Prostate gland (tissue), 2 donors: Measurements from ENCODE around the gene TMBIM1. TPM values are rescaled to one million over a fixed set of nuclear protein-coding genes. Genes with fewer than 3 reads are reported as not detected.

Experiments used
- DNase-seq: peaks from one replicate; pipeline ENCODE4 v3.0.0-alpha.2; 2019; ENCODE audit warnings: low spot score
- H3K27ac ChIP-seq, 2 donors: fragments of 200-600 bp; sonication (generic); 2 replicates each; pipeline ENCODE4 v1.5.1; 2017 to 2019
- H3K27me3 ChIP-seq: fragments of 200-600 bp; sonication (generic); replicated peaks from 2 replicates; pipeline ENCODE4 v1.5.1; 2019; ENCODE audit not compliant: insufficient read depth
- H3K36me3 ChIP-seq, 2 donors: fragments of 200-600 bp; sonication (generic); 1 replicate in 1 of 2; 2 replicates in 1 of 2; pipeline versions ENCODE4 v1.5.1 to v1.8.1; 2017 to 2019
- H3K4me1 ChIP-seq: fragments of 200-600 bp; sonication (generic); replicated peaks from 2 replicates; pipeline ENCODE4 v1.5.1; 2019
- H3K4me3 ChIP-seq, 2 donors: fragments of 200-600 bp; sonication (generic); 2 replicates each; pipeline ENCODE4 v1.5.1; 2017 to 2019
- H3K9me3 ChIP-seq: fragments of 200-600 bp; sonication (generic); 2 replicates; pipeline ENCODE4 v1.5.1; 2017
- POLR2A ChIP-seq: fragments of 450-650 bp; IDR thresholded peaks from one replicate; pipeline ENCODE4 v1.6.1; 2016; ENCODE audit warnings: antibody characterized with exemption, mild to moderate bottlenecking
- POLR2AphosphoS5 ChIP-seq: sonication (generic); formaldehyde crosslinking; IDR thresholded peaks from one replicate; pipeline ENCODE4 v1.6.1; 2017; ENCODE audit warnings: antibody characterized with exemption
- WGBS: methylation state at CpG from one replicate; pipeline ENCODE4 v1.1.5; 2018; 5-methylcytosine and 5-hydroxymethylcytosine counted together
- intact Hi-C: fragments of 100-400 bp; cut with DNase I; formaldehyde crosslinking; loops from one replicate; pipeline ENCODE4 v1.14.2; 2022
- total RNA-seq, 2 donors: library from RNA; depleted of rRNA; stranded (reverse); fragments of >200 nt; gene quantifications; one replicate each; pipeline ENCODE4 v1.1.0, GENCODE V29; 2016
- TF ChIP-seq, protein P1 (sequence below), 4 experiments: fragments of 200-600 bp in 2 of 4; fragments of 450-650 bp in 2 of 4; sonication (generic) in 2 of 4; IDR thresholded peaks; 1 replicate in 3 of 4; 2 replicates in 1 of 4; pipeline ENCODE4 v1.5.1; 2016 to 2019; ENCODE audit warnings: antibody characterized with exemption in 4 of 4, mild to moderate bottlenecking in 2 of 4, moderate library complexity in 2 of 4

The TMBIM1 gene, protein sequence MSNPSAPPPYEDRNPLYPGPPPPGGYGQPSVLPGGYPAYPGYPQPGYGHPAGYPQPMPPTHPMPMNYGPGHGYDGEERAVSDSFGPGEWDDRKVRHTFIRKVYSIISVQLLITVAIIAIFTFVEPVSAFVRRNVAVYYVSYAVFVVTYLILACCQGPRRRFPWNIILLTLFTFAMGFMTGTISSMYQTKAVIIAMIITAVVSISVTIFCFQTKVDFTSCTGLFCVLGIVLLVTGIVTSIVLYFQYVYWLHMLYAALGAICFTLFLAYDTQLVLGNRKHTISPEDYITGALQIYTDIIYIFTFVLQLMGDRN
- total RNA-seq = 100 to 1,000 TPM; 139 to 193 TPM

DNA sequence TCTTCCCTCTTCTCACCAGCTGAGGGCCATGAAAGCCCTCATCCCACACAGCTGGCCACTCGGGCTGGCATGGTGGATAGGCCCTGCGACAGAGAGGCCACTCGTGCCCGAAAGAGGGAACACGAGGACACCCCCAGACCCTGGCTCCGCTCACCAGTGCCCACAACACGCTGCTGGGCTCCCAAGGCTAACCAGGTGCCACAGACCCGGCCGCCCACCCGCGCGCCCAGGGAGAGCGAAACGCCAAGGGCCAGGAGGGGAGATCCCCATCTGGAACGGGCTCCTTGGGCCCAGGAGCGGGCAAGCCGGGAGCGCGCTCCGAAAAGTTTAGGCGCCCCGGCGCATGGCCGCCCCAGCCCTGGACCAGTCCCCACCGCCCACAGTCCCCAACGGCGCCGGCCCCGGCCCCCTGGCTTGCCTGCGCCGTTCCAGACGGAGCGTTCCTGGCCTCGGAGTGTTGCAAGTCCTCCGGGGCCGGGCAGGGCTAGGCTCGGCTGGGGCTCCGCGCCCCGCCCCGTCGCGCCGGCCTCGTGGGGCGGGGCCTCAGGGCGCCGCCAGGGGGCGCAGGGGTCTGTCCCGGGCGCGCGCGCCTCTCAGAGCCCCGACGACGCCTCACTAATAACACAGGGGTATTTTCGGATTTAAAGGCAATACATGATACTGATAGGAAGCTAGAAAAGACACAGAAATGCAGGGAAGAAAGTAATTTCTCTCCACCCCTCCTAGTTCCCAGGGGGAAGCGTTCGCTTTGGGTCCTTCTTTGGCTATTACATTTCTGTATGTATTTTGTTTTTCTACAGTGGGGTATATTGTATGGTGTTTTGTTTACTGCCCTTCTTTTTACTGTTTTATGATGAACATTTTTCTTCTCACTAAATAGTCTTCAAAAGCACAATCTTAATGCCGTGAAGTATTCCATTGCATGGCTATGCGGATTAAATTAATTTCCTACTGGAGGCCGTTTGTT, at the start of gene TMBIM1:
TSS of gene TMBIM1 (minus strand) at position 456 of the 967 bp plus-strand sequence. CDS start 10,362 bp downstream, outside the sequence.
- Histone ChIP-seq H3K4me1 (peaks cover 33% of the 10 kb centered on the region), H3K27me3 (no peaks in the 10 kb centered on the region), H3K9me3 (no peaks in the 10 kb centered on the region), H3K4me3 (peak within 1 kb of the TSS; percentile 75 to 79), H3K27ac (peak within 1 kb of the TSS; percentile 94 to 96), H3K36me3 (no peaks in the 10 kb centered on the region)
- 16% methylated on average over 44 of the region's 63 CpGs for WGBS
- TF ChIP-seq, protein P1, sequence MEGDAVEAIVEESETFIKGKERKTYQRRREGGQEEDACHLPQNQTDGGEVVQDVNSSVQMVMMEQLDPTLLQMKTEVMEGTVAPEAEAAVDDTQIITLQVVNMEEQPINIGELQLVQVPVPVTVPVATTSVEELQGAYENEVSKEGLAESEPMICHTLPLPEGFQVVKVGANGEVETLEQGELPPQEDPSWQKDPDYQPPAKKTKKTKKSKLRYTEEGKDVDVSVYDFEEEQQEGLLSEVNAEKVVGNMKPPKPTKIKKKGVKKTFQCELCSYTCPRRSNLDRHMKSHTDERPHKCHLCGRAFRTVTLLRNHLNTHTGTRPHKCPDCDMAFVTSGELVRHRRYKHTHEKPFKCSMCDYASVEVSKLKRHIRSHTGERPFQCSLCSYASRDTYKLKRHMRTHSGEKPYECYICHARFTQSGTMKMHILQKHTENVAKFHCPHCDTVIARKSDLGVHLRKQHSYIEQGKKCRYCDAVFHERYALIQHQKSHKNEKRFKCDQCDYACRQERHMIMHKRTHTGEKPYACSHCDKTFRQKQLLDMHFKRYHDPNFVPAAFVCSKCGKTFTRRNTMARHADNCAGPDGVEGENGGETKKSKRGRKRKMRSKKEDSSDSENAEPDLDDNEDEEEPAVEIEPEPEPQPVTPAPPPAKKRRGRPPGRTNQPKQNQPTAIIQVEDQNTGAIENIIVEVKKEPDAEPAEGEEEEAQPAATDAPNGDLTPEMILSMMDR (IDR thresholded peaks at IDR 0.05) = peak; percentile 89 to 97 (median 92)
- TF ChIP-seq POLR2A (peak; percentile 91), POLR2AphosphoS5 (peak; percentile 38)
- intact Hi-C loops = loop anchor here (2.0 to 10.0 kb wide), 3 partner anchors 104 to 365 kb away; partner anchors contain the start of genes BCS1L and ZNF142
- no peak for DNase-seq

DNA sequence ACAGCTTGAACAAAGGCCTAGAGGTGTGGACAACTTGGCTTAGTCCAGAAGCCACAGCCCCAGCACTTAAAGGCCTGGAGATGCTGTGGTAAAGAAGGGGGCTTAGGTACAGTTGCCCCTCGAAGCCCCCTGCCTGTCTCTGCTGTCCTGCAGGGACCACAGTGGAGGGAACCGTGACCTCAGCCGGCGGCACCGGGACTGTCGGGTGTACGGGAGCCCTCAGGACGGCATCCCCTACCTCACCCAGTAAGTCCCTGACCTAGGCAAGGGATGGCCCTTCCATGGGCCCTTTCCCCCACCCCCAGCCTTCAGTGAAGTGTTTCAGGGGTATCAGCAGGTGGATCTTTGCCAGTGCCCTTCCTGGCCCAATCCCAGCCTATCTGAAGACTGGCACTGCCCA, 49.1 kb upstream of the TMBIM1 start:
- TF ChIP-seq POLR2AphosphoS5 (no peak), POLR2A (no peak)
- TF ChIP-seq, protein P1 (IDR thresholded peaks at IDR 0.05) = no peak
- DNase-seq = no peak
- intact Hi-C loops = no loop called here
- WGBS = 96% methylated on average over 8 of the region's 8 CpGs
- Histone ChIP-seq H3K4me1 (no peaks in the 10 kb centered on the region), H3K27ac (no peak overlapping the region), H3K36me3 (no peaks in the 10 kb centered on the region), H3K9me3 (no peaks in the 10 kb centered on the region), H3K4me3 (no peak overlapping the region), H3K27me3 (no peaks in the 10 kb centered on the region)

DNA sequence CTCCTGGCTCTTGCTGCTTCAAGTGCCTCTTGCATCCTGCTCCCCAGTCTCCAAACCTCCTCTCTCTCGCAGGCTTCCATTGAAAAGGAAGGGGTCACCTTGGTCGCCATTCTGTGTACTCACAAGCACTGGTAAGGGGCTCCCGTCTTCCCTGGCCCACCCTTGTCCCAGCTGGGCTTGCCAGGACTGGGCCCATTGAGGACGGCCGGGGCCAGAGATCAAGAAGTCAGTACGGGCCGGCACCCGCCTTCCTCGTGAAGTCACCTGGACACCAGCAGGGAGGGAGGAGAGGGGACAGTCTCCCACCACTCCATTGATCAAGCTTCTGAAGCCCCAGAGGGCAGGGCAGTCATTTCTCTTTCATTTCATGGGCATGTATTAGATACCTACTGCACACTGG, 48.4 kb upstream of the TMBIM1 start:
- intact Hi-C loops = no loop called here
- Histone ChIP-seq H3K9me3 (no peaks in the 10 kb centered on the region), H3K4me3 (no peak overlapping the region), H3K27me3 (no peaks in the 10 kb centered on the region), H3K36me3 (no peaks in the 10 kb centered on the region), H3K4me1 (no peaks in the 10 kb centered on the region), H3K27ac (no peak overlapping the region)
- no peak for DNase-seq
- TF ChIP-seq, protein P1 (IDR thresholded peaks at IDR 0.05) = no peak
- TF ChIP-seq POLR2AphosphoS5 = no peak
- WGBS = 91% methylated on average over 9 of the region's 9 CpGs

DNA sequence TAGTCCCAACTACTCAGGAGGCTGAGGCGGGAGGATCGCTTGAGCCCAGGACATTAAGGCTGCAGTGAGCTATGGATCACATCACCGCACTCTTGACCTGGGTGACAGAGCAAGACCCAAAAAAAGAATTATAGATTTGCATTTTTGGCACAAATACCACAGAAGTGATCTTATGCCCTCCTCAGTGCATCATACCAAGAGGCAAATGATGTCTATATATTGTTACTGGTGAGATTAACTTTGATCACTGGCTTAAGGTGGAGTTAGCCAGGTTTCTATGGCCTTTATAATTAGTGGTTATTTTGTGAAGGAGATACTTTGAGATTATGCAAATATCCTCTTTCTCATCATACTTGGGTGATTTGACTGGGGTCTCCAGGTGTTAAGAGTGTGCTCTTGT, 42.2 kb upstream of the TMBIM1 start:
- intact Hi-C loops = no loop called here
- Histone ChIP-seq H3K27ac (no peak overlapping the region), H3K36me3 (no peaks in the 10 kb centered on the region), H3K27me3 (no peaks in the 10 kb centered on the region), H3K9me3 (no peaks in the 10 kb centered on the region), H3K4me3 (no peak overlapping the region), H3K4me1 (no peaks in the 10 kb centered on the region)
- 100% methylated on average over 3 of the region's 3 CpGs for WGBS
- TF ChIP-seq POLR2AphosphoS5 (no peak), POLR2A (no peak)
- TF ChIP-seq, protein P1 (IDR thresholded peaks at IDR 0.05) = no peak
- DNase-seq = no peak
